Effector memory CD4-positive, alpha-beta T cell (primary cell): ENCODE data around the gene ZNF777.
"Not testable (repeated sequence)": the region's sequence is repeated elsewhere in the genome, so short reads cannot be mapped to it uniquely, and the experiment has no call there.

ENCODE experiments used
- DNase-seq, 3 donors: peaks; one replicate each; pipeline ENCODE4 v3.0.0-alpha.2; 2020
- H3K27ac ChIP-seq: 2 replicates; pipeline ENCODE4 v1.7.0; 2013; ENCODE audit warnings: mild to moderate bottlenecking, low read length, moderate library complexity; ENCODE audit not compliant: insufficient read depth, poor library complexity, severe bottlenecking
- H3K27me3 ChIP-seq: replicated peaks from 2 replicates; pipeline ENCODE4 v1.7.0; 2013; ENCODE audit warnings: mild to moderate bottlenecking, low read length; ENCODE audit not compliant: insufficient read depth, control insufficient read depth, poor library complexity, severe bottlenecking
- H3K36me3 ChIP-seq: 2 replicates; pipeline ENCODE4 v1.7.0; 2013; ENCODE audit warnings: mild to moderate bottlenecking, low read length, moderate library complexity; ENCODE audit not compliant: control insufficient read depth, insufficient read depth
- H3K4me1 ChIP-seq: 2 replicates; pipeline ENCODE4 v1.7.0; 2013; ENCODE audit warnings: low read length, mild to moderate bottlenecking; ENCODE audit not compliant: control insufficient read depth, insufficient read depth, poor library complexity, severe bottlenecking
- H3K4me3 ChIP-seq: 2 replicates; pipeline ENCODE4 v1.7.0; 2013; ENCODE audit warnings: low read length, low read depth, mild to moderate bottlenecking; ENCODE audit not compliant: insufficient read depth, poor library complexity, severe bottlenecking
- H3K9me3 ChIP-seq: 2 replicates; pipeline ENCODE4 v1.7.0; 2013; ENCODE audit warnings: mild to moderate bottlenecking, low read length, moderate library complexity; ENCODE audit not compliant: control insufficient read depth

The ZNF777 gene

DNA sequence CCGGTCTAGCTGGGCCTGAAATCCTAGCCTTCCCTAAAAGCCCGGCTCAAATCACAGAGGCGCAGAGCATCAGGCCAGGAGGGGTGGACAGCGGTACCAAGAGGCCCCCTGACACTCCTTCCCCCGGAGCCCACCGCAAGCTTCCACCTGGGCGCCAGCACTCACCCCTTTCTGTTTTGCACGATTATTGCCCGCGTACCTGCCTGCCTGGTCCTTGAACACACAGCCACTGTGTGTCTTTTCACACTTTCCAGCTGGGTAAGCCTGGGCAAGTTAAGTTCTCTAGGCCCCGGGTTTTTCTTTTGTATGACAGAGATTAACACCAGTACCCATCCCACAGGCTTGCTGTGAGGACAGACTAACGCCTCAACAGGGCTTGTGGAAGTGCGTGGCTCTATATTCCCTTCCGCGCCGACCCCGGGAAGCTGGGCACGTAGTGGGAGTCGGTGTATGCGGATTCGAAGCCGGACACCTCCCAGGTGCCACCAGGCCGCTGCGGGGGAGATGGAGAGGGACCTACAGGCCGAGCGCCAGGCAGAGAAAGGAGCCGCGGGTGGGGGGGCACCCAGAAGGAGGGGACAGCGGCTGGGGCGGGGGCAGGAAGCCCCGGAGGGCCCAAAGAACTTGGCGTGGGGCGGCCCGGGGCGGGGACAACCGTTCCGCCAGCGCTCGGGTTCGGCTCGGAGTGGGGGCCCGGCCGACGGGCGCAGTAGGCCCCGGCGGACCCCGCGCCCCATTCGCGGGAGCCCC lies 36.0 kb upstream of the ZNF777 start:
- peak overlapping the region; percentile 79 for H3K4me3 ChIP-seq
- no peaks in the 10 kb centered on the region for H3K9me3 ChIP-seq
- DNase-seq = peak; percentile 21 to 42 (median 23)
- peaks cover 19% of the 10 kb centered on the region for H3K4me1 ChIP-seq
- peaks cover 19% of the 10 kb centered on the region for H3K36me3 ChIP-seq
- H3K27ac ChIP-seq = peak overlapping the region; percentile 58
- no peaks in the 10 kb centered on the region for H3K27me3 ChIP-seq

GRCh38 chr7:149495785-149496641 lies 35.2 kb upstream of the ZNF777 start:
- Histone ChIP-seq H3K4me3 (peak overlapping the region; percentile 79), H3K27me3 (no peaks in the 10 kb centered on the region), H3K4me1 (peaks cover 19% of the 10 kb centered on the region), H3K36me3 (peaks cover 26% of the 10 kb centered on the region), H3K9me3 (no peaks in the 10 kb centered on the region), H3K27ac (peak overlapping the region; percentile 58)
- no peak for DNase-seq

GRCh38 chr7:149494738-149495368 lies 34.0 kb upstream of the ZNF777 start:
- H3K4me3 ChIP-seq = no peak overlapping the region
- peaks cover 36% of the 10 kb centered on the region for H3K36me3 ChIP-seq
- H3K27me3 ChIP-seq = no peaks in the 10 kb centered on the region
- no peak for DNase-seq
- no peak overlapping the region for H3K27ac ChIP-seq
- peaks cover 19% of the 10 kb centered on the region for H3K4me1 ChIP-seq
- H3K9me3 ChIP-seq = no peaks in the 10 kb centered on the region

DNA sequence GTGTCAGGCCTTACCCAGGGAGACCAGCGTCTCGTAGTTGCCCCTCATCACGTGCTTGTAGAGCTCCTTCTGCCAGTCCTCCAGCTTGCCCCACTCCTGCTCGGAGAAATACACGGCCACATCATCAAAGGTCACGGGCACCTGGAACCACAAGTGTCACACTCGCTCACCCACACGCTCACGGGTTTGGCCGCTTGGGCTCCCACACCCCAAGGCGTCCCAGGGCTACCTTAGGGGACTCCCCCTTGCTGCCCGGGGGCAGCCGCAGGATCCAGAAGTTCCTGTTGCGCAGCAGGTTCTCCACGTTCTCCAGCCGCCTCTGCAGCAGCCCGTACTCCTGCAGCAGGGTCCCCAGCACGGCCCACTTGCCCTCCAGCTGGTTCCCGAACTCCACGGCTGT lies 33.1 kb upstream of the ZNF777 start:
- Histone ChIP-seq H3K4me1 (peaks cover 19% of the 10 kb centered on the region), H3K36me3 (peaks cover 38% of the 10 kb centered on the region)
- not testable (repeated sequence) for H3K27me3 ChIP-seq, H3K4me3 ChIP-seq, DNase-seq, H3K27ac ChIP-seq, H3K9me3 ChIP-seq

DNA sequence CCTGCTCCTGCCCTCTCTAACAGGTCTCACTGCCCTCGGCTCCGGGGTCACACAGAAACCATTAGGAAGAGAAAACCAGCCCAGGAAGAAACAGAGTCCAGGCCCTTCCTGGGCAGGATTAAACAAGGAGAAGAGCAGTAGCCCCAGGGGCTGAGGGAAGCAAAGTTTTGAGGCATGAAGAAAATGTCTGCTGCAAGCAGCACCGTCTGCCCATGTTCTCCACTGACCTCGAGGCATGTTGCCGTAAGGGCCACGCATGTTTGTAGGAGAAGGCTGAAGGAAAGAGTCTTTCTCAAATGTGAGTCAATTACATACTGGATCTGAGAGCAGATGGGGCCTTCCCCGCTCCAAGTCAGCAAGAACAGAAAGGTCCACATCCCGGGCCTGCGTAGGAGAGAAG lies 32.5 kb upstream of the ZNF777 start:
- Histone ChIP-seq H3K36me3 (peaks cover 38% of the 10 kb centered on the region), H3K4me1 (peaks cover 19% of the 10 kb centered on the region), H3K4me3 (no peak overlapping the region), H3K27ac (no peak overlapping the region), H3K27me3 (no peaks in the 10 kb centered on the region), H3K9me3 (no peaks in the 10 kb centered on the region)
- no peak for DNase-seq

- DNase-seq = no peak
- H3K4me1 ChIP-seq = peaks cover 3% of the 10 kb centered on the region
- no peaks in the 10 kb centered on the region for H3K27me3 ChIP-seq
- H3K4me3 ChIP-seq = no peak overlapping the region
- H3K27ac ChIP-seq = no peak overlapping the region
- H3K9me3 ChIP-seq = no peaks in the 10 kb centered on the region
- H3K36me3 ChIP-seq = peaks cover 47% of the 10 kb centered on the region
These were observed 29.4 kb upstream of the ZNF777 start for GRCh38 chr7:149490083-149490760.

DNA sequence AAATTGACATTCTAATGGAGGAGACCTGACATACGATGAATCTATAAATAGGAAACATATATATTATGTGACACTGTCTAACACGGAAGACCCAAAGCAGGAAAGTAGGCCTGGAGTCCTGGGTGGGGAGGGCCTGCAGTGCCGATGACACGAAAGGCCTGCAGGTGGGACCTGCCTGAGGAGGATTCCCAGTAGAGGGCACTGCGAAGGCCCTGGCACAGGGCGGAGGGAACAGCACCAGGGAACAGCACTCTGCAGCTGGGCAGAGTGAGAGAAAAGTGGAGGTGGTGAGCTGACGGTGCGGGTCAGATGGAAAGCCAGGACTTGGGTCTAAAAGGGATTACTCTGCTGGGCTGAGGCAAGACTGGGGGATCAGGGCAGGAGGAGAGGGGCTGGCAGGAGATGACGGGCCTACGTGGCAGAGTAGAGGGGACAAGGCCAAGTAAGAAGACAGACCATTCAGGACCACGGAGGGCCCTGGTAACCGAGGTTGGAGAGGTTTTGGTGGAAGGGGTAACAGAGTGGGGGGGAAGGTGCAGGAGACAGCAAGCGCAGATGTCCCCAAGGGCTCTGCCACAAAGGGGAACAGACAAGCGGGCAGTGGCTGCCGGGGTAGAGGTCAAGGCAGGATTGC lies 28.6 kb upstream of the ZNF777 start:
- Histone ChIP-seq H3K27me3 (no peaks in the 10 kb centered on the region), H3K27ac (no peak overlapping the region), H3K4me1 (no peaks in the 10 kb centered on the region), H3K4me3 (no peak overlapping the region), H3K36me3 (peaks cover 47% of the 10 kb centered on the region), H3K9me3 (no peaks in the 10 kb centered on the region)
- no peak for DNase-seq

DNA sequence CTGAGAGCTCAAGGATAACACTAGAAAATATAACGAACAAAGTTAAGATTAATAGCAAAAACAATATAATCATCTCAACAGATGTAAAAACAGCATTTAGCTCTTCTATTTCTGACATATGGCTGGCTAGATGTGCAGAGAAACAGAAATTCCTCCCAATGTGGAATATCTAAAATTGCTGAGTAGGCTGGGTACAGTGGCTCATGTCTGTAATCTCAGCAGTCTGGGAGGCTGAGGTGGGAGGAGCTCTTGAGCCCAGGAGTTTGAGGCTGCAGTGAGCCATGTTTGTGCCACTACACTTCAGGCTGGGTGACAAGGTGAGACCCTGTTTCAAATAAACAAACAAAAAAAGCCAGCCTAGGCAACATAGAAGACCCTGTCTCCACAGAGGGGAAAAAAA lies 18.7 kb upstream of the ZNF777 start:
- Histone ChIP-seq H3K4me3 (no peak overlapping the region), H3K9me3 (no peaks in the 10 kb centered on the region), H3K36me3 (peaks cover 37% of the 10 kb centered on the region), H3K27me3 (no peaks in the 10 kb centered on the region), H3K27ac (no peak overlapping the region), H3K4me1 (no peaks in the 10 kb centered on the region)
- DNase-seq = no peak

DNA sequence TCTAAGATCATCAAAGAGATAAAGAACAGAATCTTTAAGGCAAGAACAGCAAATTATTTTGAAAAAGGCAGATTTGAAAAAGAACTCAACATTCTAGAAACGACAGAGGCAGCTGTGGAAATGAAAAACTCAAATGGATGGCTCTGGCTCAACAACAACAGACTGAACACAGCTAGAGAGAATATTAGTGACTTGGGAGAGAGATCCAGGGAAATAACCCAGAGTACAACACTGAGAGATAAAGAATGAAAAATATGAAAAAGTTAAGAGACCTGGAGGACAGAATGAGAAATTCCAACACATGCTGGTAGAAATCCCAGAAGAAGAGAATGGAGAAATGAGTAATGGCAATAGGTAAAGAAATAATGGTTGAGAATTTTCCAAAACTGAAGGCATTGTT lies 17.9 kb upstream of the ZNF777 start:
- Histone ChIP-seq H3K4me1 (no peaks in the 10 kb centered on the region), H3K4me3 (no peak overlapping the region), H3K27me3 (no peaks in the 10 kb centered on the region), H3K36me3 (peaks cover 45% of the 10 kb centered on the region), H3K27ac (no peak overlapping the region), H3K9me3 (no peaks in the 10 kb centered on the region)
- DNase-seq = no peak
